K562 (cell line): ENCODE data around the gene PIGQ. TPM values are rescaled to one million over a fixed set of nuclear protein-coding genes. Genes with fewer than 3 reads are reported as not detected.

Experiments
- ARID4B ChIP-seq: sonication (generic); formaldehyde crosslinking; IDR thresholded peaks from 2 replicates; pipeline ENCODE4 v1.8.0; 2022; ENCODE audit warnings: mild to moderate bottlenecking, missing genetic modification reagents
- BHLHE40 ChIP-seq: IDR thresholded peaks from 2 replicates; pipeline ENCODE4 v1.6.1; 2011; ENCODE audit warnings: low read length, improper control_type of control experiment
- CEBPG ChIP-seq, 3 experiments: fragments of 200-800 bp in 1 of 3; sonication (Bioruptor generic) in 1 of 3; sonication (generic) in 1 of 3; formaldehyde crosslinking in 1 of 3; IDR thresholded peaks in 2 of 3; conservative IDR thresholded peaks in 1 of 3; 2 replicates each; pipeline versions ENCODE4 v1.6.1 to v1.8.0; 2016 to 2022; ENCODE audit warnings: missing compliant biosample characterization in 2 of 3, missing genetic modification characterization in 2 of 3, mild to moderate bottlenecking in 1 of 3, missing genetic modification reagents in 1 of 3
- DMBX1 ChIP-seq: fragments of 250-450 bp; sonication (Bioruptor Pico); IDR thresholded peaks from 2 replicates; pipeline ENCODE4 v1.8.0; 2022; ENCODE audit warnings: inconsistent platforms, mild to moderate bottlenecking, moderate library complexity, borderline replicate concordance
- FOXJ3 ChIP-seq: sonication (generic); formaldehyde crosslinking; IDR thresholded peaks from 2 replicates; pipeline ENCODE4 v1.4.0; 2020; ENCODE audit warnings: mild to moderate bottlenecking, missing genetic modification reagents
- KDM1A ChIP-seq, 2 experiments: fragments of 450-650 bp; IDR thresholded peaks; 2 replicates each; pipeline ENCODE4 v1.6.1; 2016; ENCODE audit warnings: mild to moderate bottlenecking in 2 of 2
- MCM3 ChIP-seq: fragments of 450-650 bp; IDR thresholded peaks from 2 replicates; pipeline ENCODE4 v1.6.1; 2016
- MNT ChIP-seq, 2 experiments: fragments of 450-650 bp; conservative IDR thresholded peaks; 2 replicates each; pipeline ENCODE4 v1.6.1; 2017; ENCODE audit warnings: mild to moderate bottlenecking in 2 of 2, moderate library complexity in 2 of 2
- USF1 ChIP-seq: sonication (generic); formaldehyde crosslinking; IDR thresholded peaks from 2 replicates; pipeline ENCODE4 v1.9.0; 2022; ENCODE audit warnings: mild to moderate bottlenecking, missing genetic modification reagents
- ZBTB33 ChIP-seq: sonication (generic); formaldehyde crosslinking; IDR thresholded peaks from 2 replicates; pipeline ENCODE4 v1.8.1; 2023; ENCODE audit warnings: mild to moderate bottlenecking, missing genetic modification reagents
- ZBTB43 ChIP-seq: sonication (generic); formaldehyde crosslinking; IDR thresholded peaks from 2 replicates; pipeline ENCODE4 v1.8.0; 2023; ENCODE audit warnings: mild to moderate bottlenecking, missing genetic modification reagents
- ZNF143 ChIP-seq: sonication (generic); formaldehyde crosslinking; IDR thresholded peaks from 2 replicates; pipeline ENCODE4 v1.9.0; 2022; ENCODE audit warnings: mild to moderate bottlenecking, missing genetic modification reagents
- ZNF584 ChIP-seq: fragments of 200-800 bp; sonication (Bioruptor generic); IDR thresholded peaks from 2 replicates; pipeline ENCODE4 v1.6.1; 2016; ENCODE audit warnings: low read depth, mild to moderate bottlenecking, missing genetic modification characterization, missing compliant biosample characterization
- ZNF707 ChIP-seq: fragments of 250-450 bp; sonication (Bioruptor Pico); conservative IDR thresholded peaks from 2 replicates; pipeline ENCODE4 v1.8.0; 2022; ENCODE audit warnings: inconsistent platforms, mild to moderate bottlenecking, moderate library complexity
- polyA plus RNA-seq, 8 experiments: library from polyadenylated mRNA; depleted of rRNA in 4 of 8; stranded (reverse) in 5 of 8; unstranded in 3 of 8; fragments of >200 nt; fragmentation: Nextera tagmentation in 2 of 8; fragmentation: Illumina TruSeq in 1 of 8; extraction: Ambion mirVana in 2 of 8; extraction: Trizol in 1 of 8; gene quantifications; 2 replicates each; pipeline versions ENCODE4 v1.2.1 to v1.2.3, GENCODE V29; 2011 to 2014; ENCODE audit warnings: inconsistent platforms in 1 of 8, missing spikeins in 1 of 8
- total RNA-seq, 7 experiments: library from RNA; depleted of rRNA in 6 of 7; stranded (reverse); fragments of >200 nt in 6 of 7; fragmentation: Illumina TruSeq in 2 of 7; extraction: Trizol in 2 of 7; gene quantifications; 2 replicates each; pipeline versions ENCODE4 v1.2.1 to v1.2.3, GENCODE V29; 2011 to 2021; ENCODE audit warnings: low replicate concordance in 1 of 7

Gene PIGQ
- total and polyA plus RNA-seq, 9 of the 15 experiments (the other 6 are each of a cell fraction or from before 2014, with no cell fraction given): 0.20 to 49.6 (median 11.7) TPM

GRCh38 chr16:561957-562938 lies 7.5 kb upstream of the PIGQ start (continued):
- TF ChIP-seq ARID4B (CRISPR knock-in tag) (peak; percentile 53; the same call in 1 of the 2 replicates), FOXJ3 (CRISPR knock-in tag) (no peak), ZNF707 (CRISPR knock-in tag) (no peak), MNT (conservative IDR thresholded peaks at IDR 0.05) (0 out of 4 replicates have a peak, but pooled peaks of 1 of the 2 experiments have one; percentile 30), CEBPG (CRISPR knock-in tag; IDR thresholded peaks at IDR 0.05) (0 out of 2 replicates have a peak, but pooled peaks have one; percentile 27), CEBPG (tag; conservative IDR thresholded peaks at IDR 0.05 in 1 of 2, IDR thresholded peaks at IDR 0.05 in 1 of 2) (no peak), KDM1A (IDR thresholded peaks at IDR 0.05) (peak in 1 of 2 experiments; percentile 94; a peak in 2 of 4 replicates), USF1 (CRISPR knock-in tag) (peak; percentile 46), MCM3 (no peak), BHLHE40 (peak; percentile 61; the same call in 1 of the 2 replicates), ZBTB43 (CRISPR knock-in tag) (peak; percentile 79; the same call in 1 of the 2 replicates), ZNF584 (CRISPR knock-in tag) (no peak), ZBTB33 (CRISPR knock-in tag) (peak; percentile 80), ZNF143 (CRISPR knock-in tag) (peak; percentile 43; the same call in 1 of the 2 replicates), DMBX1 (CRISPR knock-in tag) (no peak)
